ENCODE data around the gene GRIN2A.

GRIN2A gene

GRCh38 chr16:10178080-10178479, 4.1 kb downstream of the GRIN2A start:
- TF ChIP-seq CTCF (conservative IDR thresholded peaks at IDR 0.05; ENCODE audit: low read depth, low read length) = no peak
- DNase-seq (ENCODE audit: low read depth) = no peak
- H3K4me3 ChIP-seq (ENCODE audit: low read depth, low read length) = no peak overlapping the region

- no peak for TF ChIP-seq CTCF (conservative IDR thresholded peaks at IDR 0.05; ENCODE audit: low read depth, low read length)
- DNase-seq (ENCODE audit: low read depth) = no peak
- no peak overlapping the region for H3K4me3 ChIP-seq (ENCODE audit: low read depth, low read length)
Observed at GRCh38 chr16:10172848-10173655, 9.2 kb downstream of the GRIN2A start.

- TF ChIP-seq CTCF (conservative IDR thresholded peaks at IDR 0.05; ENCODE audit: low read depth, low read length) = no peak
- DNase-seq (ENCODE audit: low read depth) = no peak
- no peak overlapping the region for H3K4me3 ChIP-seq (ENCODE audit: low read depth, low read length)
Observed at GRCh38 chr16:10171221-10171620, 11.0 kb downstream of the GRIN2A start.

- no peak for DNase-seq (ENCODE audit: low read depth)
- no peak for TF ChIP-seq CTCF (conservative IDR thresholded peaks at IDR 0.05; ENCODE audit: low read depth, low read length)
- no peak overlapping the region for H3K4me3 ChIP-seq (ENCODE audit: low read depth, low read length)
Observed at GRCh38 chr16:10169904-10170410, 12.3 kb downstream of the GRIN2A start.

- no peak for DNase-seq (ENCODE audit: low read depth)
- no peak overlapping the region for H3K4me3 ChIP-seq (ENCODE audit: low read depth, low read length)
- TF ChIP-seq CTCF (conservative IDR thresholded peaks at IDR 0.05; ENCODE audit: low read depth, low read length) = no peak
Observed at GRCh38 chr16:10169031-10169430, 13.2 kb downstream of the GRIN2A start.

GRCh38 chr16:10168258-10168657, 14.0 kb downstream of the GRIN2A start:
- no peak for DNase-seq (ENCODE audit: low read depth)
- H3K4me3 ChIP-seq (ENCODE audit: low read depth, low read length) = no peak overlapping the region
- no peak for TF ChIP-seq CTCF (conservative IDR thresholded peaks at IDR 0.05; ENCODE audit: low read depth, low read length)

- H3K4me3 ChIP-seq (ENCODE audit: low read depth, low read length) = no peak overlapping the region
- TF ChIP-seq CTCF (conservative IDR thresholded peaks at IDR 0.05; ENCODE audit: low read depth, low read length) = no peak
- DNase-seq (ENCODE audit: low read depth) = no peak
Observed at GRCh38 chr16:10165643-10166042, 16.6 kb downstream of the GRIN2A start.

Data from choroid plexus epithelial cell (primary cell).